NCI-H2196 treated with DMSO at 0.1 percent for 48 hours (cell line): ENCODE results near the gene PTPN20.

ENCODE experiments used
- DNase-seq: peaks from one replicate; lab custom pipeline; 2025; ENCODE audit not compliant: unreplicated experiment; lab: John Stamatoyannopoulos, UW

PTPN20 gene

DNA sequence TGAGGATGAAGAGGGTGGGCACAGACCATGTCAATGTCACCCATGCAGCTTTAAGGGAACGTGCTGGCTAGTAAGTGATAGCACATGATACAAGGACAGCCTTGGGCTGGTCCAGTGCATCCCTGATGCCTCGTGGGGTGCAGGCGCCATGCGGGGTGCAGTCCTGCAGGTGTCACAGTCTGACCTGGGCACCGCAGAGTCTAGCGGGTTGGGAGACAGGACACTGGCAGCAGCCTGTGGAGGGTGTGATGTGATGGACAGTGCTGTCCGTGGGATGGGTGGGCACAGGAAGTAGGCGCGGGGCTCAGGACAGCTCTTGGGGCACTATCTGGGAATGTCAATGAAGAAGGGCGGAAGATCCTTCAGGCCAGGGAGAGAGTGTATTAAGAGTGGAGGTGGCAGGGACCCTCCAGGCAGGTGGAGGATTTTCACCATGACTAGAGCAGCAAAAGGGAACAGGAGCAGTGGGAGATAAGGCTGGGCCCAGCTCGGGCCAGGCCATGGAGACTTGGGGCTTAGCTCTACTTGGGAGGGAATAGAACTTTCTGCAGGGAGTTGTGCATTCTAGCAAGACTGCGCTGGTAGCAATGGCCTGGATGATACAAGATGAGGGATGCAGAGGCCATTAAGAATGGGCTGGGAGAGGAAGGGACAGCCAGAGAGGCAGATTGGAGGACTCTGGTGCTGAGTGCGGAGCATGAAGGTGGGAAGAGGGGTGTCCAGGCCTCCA is 122.5 kb downstream of the PTPN20 start:
- no peak for DNase-seq

GRCh38 chr10:47034441-47035051 is 123.3 kb downstream of the PTPN20 start:
- no peak for DNase-seq

GRCh38 chr10:47035171-47035818 is 124.1 kb downstream of the PTPN20 start:
- DNase-seq, result no peak

DNA sequence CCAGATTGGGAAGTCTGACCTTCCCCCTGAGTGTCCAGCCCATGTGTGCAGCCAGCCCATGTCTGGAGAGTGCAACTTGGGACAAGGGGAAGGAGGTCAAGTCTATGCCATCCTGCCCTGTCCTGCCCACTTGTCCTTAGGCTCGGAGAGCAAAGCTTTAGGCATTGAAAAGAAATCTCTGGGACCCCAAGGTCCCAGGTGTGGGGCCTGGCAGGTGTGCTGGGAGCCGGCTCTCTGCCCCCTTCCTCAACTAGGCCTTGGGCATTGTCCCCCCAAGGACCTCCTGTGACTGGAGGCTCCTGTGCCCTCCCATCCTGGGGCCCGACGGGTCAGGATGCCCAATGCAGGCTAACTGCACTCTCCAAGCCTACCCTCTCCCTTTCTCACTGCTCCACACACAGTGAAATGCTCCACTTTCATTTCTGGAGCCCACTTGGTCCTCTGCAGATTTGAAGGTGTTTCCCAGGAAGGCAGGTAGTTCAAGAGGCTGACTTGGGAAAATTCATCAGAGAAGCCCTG is 124.7 kb downstream of the PTPN20 start:
- no peak for DNase-seq

DNA sequence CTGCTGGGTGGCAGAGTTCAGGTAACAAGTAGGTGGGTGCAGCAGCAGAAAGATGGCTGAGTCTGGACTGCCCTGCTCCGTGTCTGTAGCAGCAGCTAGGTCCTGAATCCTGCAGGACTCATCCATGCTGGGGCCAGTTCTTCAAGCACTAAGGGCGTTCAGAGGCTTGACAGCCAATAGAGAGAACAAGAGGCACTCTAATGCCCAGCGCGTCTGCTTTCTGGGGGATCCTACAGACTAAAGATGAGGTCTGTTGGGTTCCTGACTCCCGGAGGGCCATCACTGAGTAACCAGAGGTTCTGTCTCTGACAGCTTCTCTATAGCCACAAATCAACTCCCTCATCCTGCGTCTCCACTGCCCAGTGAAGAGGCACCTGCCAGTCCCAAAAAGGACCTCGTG is 125.5 kb downstream of the PTPN20 start:
- DNase-seq, result no peak

DNA sequence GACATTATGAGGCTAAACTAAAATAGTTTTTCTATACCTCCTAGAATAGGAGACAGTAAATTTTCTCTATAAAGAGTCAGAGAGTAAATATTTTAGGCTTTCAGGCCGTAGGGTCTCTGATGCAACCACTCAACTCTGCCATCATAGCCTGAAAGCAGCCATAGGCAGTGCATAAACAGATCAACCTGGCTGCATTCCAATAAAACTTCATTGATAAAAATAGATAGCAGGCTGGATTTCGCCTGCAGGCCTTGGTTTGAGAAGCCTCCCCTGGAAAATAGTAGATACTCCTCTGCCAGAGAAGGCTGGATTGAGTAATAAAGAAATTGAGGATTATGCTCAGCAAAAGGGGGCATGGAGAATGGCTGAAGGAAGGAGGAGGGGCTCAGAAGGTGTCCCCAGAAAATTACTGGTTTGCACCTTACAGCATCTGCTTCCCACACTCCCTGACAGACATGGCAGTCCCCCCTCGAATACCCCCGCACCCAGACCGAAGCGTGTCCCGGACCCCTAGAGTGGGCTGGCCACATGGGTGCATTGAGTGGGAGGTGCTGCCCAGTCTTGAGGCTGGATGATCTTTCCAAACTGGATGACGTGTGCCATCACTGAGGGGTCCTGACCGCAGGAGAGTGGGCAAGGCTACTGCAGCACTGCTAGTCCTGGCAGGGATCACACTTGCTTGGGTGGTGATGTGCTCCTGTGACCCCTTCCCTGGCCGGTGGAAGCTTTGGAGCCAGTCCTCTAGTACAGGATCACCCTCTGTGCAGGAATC is 126.6 kb downstream of the PTPN20 start:
- no peak for DNase-seq

- no peak for DNase-seq
These were observed 127.8 kb downstream of the PTPN20 start for GRCh38 chr10:47038881-47039561.

DNA sequence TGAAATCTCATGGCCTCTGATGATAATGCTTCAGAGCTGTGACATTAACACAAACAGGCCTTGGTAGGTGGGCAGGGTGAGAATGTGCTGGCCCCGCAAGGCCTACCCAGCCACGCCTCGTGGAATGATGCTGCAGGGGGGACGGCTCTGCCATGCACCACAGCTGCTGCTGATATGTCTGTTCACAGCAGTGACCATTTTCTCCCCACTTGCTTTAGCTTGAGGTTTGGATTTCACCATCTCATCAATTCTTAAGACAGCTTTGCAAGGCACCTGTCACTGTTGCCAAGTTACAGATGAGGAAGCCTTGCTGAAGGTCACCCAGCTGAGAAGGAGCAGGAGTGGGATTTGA is 128.3 kb downstream of the PTPN20 start:
- no peak for DNase-seq

- no peak for DNase-seq
These were observed 128.8 kb downstream of the PTPN20 start for GRCh38 chr10:47040041-47040491.

- no peak for DNase-seq
These were observed 129.5 kb downstream of the PTPN20 start for GRCh38 chr10:47040681-47041080.

DNA sequence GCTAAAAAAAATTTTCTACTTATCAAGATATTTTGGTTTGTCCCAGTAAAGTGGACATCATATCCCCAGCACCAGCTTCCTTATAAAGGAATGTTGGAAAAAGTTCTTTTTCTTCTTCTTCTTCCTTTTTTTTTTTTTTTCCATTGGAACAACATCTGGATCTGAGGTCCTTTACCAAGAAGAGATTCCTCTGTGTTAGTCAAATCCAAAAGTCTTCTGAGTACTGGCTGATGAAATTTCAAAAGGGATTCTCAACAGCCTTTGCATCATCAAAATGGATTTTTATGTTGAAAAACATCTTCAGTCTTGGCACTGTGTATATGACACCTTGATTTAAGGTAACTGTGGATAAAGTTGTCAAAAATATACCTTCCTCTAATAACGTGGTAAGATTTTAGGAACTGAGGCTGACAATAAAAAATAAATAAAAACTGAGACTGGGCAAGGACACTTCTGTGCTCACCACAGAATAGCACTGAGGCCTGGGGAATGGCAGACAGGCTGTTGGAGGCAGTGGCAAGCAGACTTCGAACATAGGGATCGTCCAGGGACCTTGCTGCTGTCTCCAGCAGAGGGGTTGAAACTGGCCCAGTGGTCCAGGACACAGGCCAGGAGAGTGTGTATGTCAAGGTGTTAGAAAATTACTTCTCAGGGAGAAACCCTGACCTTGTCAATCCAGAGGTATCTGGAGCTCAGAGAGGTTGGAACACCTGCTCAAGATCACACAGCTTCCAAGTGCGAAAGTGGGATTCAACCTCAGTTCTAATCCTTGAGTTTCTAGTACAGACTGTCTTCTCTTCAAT is 130.4 kb downstream of the PTPN20 start:
- no peak for DNase-seq

- no peak for DNase-seq
These were observed 130.9 kb downstream of the PTPN20 start for GRCh38 chr10:47042199-47042473.

- no peak for DNase-seq
These were observed 131.8 kb downstream of the PTPN20 start for GRCh38 chr10:47042780-47043750.

- no peak for DNase-seq
These were observed 132.8 kb downstream of the PTPN20 start for GRCh38 chr10:47043928-47044538.

- DNase-seq, result no peak
These were observed 133.5 kb downstream of the PTPN20 start for GRCh38 chr10:47044741-47045140.

DNA sequence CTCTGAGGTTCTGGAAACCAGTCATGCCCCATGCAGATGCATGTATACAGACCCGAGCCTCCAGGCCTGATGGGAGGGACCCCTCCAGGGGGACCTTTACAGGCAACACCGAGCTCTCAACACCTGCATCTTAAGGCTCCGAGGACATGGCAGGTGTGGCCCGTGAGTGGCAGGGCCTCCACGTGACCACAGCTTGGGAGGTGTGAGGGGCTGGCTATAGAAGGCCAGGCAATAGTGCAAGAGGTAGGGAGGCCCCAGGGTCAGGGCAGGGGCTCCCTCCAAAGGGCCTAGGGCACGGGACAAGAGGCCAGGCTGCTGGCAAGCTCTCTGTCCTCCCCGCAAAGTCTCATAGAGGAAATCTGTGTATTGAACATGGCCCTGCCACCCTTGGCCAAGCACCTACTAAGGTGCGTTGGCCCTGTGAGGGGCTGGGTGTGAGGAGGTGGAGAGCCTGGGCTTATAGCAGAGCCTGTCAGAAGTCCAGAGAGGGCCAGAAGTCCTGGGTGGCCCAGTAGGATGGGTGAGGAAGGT is 134.2 kb downstream of the PTPN20 start:
- no peak for DNase-seq

GRCh38 chr10:47046321-47047126 is 135.3 kb downstream of the PTPN20 start:
- no peak for DNase-seq

DNA sequence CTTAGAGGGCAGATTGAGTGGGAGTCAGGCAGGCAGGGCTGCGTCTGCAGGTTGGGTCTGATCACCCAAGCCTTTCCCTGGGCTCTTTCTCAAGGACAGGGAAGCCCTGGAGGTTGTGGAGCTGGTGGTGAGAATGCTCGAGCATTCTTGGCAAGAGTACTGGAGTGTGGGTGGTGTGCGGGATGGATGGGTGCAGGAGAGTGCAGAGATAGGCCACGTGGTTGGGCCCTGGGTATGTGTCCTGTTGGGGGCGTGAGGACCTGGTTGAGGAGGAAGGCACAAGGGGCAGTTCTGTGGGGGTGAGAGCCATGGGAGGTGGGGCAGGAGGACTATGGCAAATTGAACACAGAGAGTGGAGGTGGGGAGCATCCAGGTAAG is 135.9 kb downstream of the PTPN20 start:
- no peak for DNase-seq
